B cell (primary cell): ENCODE data around the gene IWS1. TPM values are rescaled to one million over a fixed set of nuclear protein-coding genes. Genes with fewer than 3 reads are reported as not detected.
"Not testable (repeated sequence)": the region's sequence is repeated elsewhere in the genome, so short reads cannot be mapped to it uniquely, and the experiment has no call there.

Source experiments
- ATAC-seq: fragments of 200-7000 bp; cut with Tn5 transposase; one replicate; pipeline ENCODE4 v1.10.0; 2021; ENCODE audit warnings: low read depth, mild to moderate bottlenecking, moderate number of reproducible peaks, moderate library complexity
- CTCF ChIA-PET: fragments of 350-600 bp; sonication (Branson Sonifier 250); formaldehyde crosslinking; loops from one replicate; lab custom pipeline; 2021; ENCODE audit warnings: antibody characterized with exemption, inconsistent platforms; lab: Charles Lee
- POLR2A ChIA-PET: fragments of 350-600 bp; sonication (Branson Sonifier 250); formaldehyde crosslinking; loops from one replicate; lab custom pipeline; 2021; ENCODE audit warnings: antibody characterized with exemption; lab: Charles Lee
- DNase-seq: peaks from one replicate; pipeline ENCODE4 v3.0.0; 2013
- H2AFZ ChIP-seq: 2 replicates; pipeline ENCODE4 v1.6.1; 2012; ENCODE audit warnings: mild to moderate bottlenecking, low read depth, low read length; ENCODE audit not compliant: insufficient read depth, poor library complexity, severe bottlenecking
- H3K27ac ChIP-seq, 2 donors: 1 replicate in 1 of 2; 2 replicates in 1 of 2; pipeline ENCODE4 v1.5.1; 2012 to 2013; ENCODE audit warnings: low read length in 2 of 2, mild to moderate bottlenecking in 2 of 2, moderate library complexity in 1 of 2
- H3K27me3 ChIP-seq, 4 experiments: fragments of 200-600 bp in 1 of 4; sonication (generic) in 1 of 4; replicated peaks in 1 of 4; 1 replicate in 2 of 4; 2 replicates in 2 of 4; pipeline versions ENCODE4 v1.6.1 to v1.7.0; 2013 to 2016; ENCODE audit warnings: low read length in 3 of 4, mild to moderate bottlenecking in 2 of 4, mixed read lengths in 1 of 4, moderate library complexity in 1 of 4; ENCODE audit not compliant: insufficient read depth in 4 of 4, control insufficient read depth in 3 of 4; ENCODE audit errors: control extremely low read depth in 1 of 4
- H3K36me3 ChIP-seq, 2 experiments: replicated peaks in 1 of 2; 1 replicate in 1 of 2; 2 replicates in 1 of 2; pipeline versions ENCODE4 v1.6.1 to v1.7.1; 2013; ENCODE audit warnings: low read length in 1 of 2; ENCODE audit not compliant: insufficient read depth in 2 of 2, control insufficient read depth in 1 of 2; ENCODE audit errors: control extremely low read depth in 1 of 2, extremely low read depth in 1 of 2
- H3K4me1 ChIP-seq, 2 donors: fragments of 200-600 bp in 1 of 2; sonication (generic) in 1 of 2; 1 replicate in 1 of 2; 2 replicates in 1 of 2; pipeline versions ENCODE4 v1.5.1 to v1.6.1; 2013 to 2017; ENCODE audit warnings: low read length in 2 of 2; ENCODE audit not compliant: control insufficient read depth in 2 of 2, insufficient read depth in 2 of 2
- H3K4me2 ChIP-seq: replicated peaks from 2 replicates; pipeline ENCODE3; 2012; ENCODE audit warnings: mild to moderate bottlenecking, low read depth, low read length; ENCODE audit not compliant: poor library complexity, severe bottlenecking
- H3K4me3 ChIP-seq, 5 experiments: fragments of 200-600 bp in 1 of 5; sonication (generic) in 1 of 5; 1 replicate in 3 of 5; 2 replicates in 2 of 5; pipeline versions ENCODE4 v1.5.1 to v1.7.0; 2011 to 2016; ENCODE audit warnings: low read length in 4 of 5, mild to moderate bottlenecking in 4 of 5, low read depth in 2 of 5, control low read depth in 1 of 5, moderate library complexity in 1 of 5; ENCODE audit not compliant: insufficient read depth in 1 of 5; ENCODE audit errors: control extremely low read depth in 1 of 5, extremely low read depth in 1 of 5
- H3K79me2 ChIP-seq: fragments of 200-600 bp; sonication (generic); one replicate; pipeline ENCODE4 v1.6.0; 2016; ENCODE audit warnings: low read length; ENCODE audit not compliant: control insufficient read depth, insufficient read depth
- H3K9ac ChIP-seq: fragments of 200-600 bp; sonication (generic); 2 replicates; pipeline ENCODE4 v1.6.1; 2017; ENCODE audit warnings: mild to moderate bottlenecking, low read length, moderate library complexity
- H3K9me3 ChIP-seq, 3 donors: one replicate each; pipeline versions ENCODE4 v1.6.1 to v1.7.1; 2013; ENCODE audit warnings: low read length in 2 of 3; ENCODE audit not compliant: control insufficient read depth in 2 of 3, insufficient read depth in 1 of 3; ENCODE audit errors: control extremely low read depth in 1 of 3
- H4K20me1 ChIP-seq: 2 replicates; pipeline ENCODE4 v1.6.0; 2012; ENCODE audit warnings: mild to moderate bottlenecking, low read length; ENCODE audit not compliant: insufficient read depth, control insufficient read depth, poor library complexity, severe bottlenecking
- H3K27ac Mint-ChIP-seq: one replicate; pipeline ENCODE4 v1.8.0; 2021; ENCODE audit warnings: mixed read lengths
- H3K27me3 Mint-ChIP-seq: one replicate; pipeline ENCODE4 v1.8.0; 2021; ENCODE audit warnings: mixed read lengths
- H3K4me1 Mint-ChIP-seq: one replicate; pipeline ENCODE4 v1.8.0; 2021; ENCODE audit warnings: mixed read lengths
- H3K4me3 Mint-ChIP-seq: one replicate; pipeline ENCODE4 v1.8.0; 2021; ENCODE audit warnings: mixed read lengths
- H3K9me3 Mint-ChIP-seq: one replicate; pipeline ENCODE4 v1.8.0; 2022; ENCODE audit warnings: mixed read lengths; ENCODE audit not compliant: insufficient read depth
- CTCF ChIP-seq: fragments of 200-600 bp; IDR thresholded peaks from one replicate; pipeline ENCODE4 v1.8.0; 2022; ENCODE audit warnings: antibody characterized with exemption, mild to moderate bottlenecking
- EZH2 ChIP-seq: IDR thresholded peaks from 2 replicates; pipeline ENCODE4 v1.6.1; 2012; ENCODE audit warnings: borderline replicate concordance, low read depth, mild to moderate bottlenecking, moderate library complexity, low read length; ENCODE audit not compliant: insufficient read depth, poor library complexity, severe bottlenecking
- WGBS: methylation state at CpG from one replicate; pipeline ENCODE4 v1.1.5; 2013; ENCODE audit warnings: missing lambda C conversion rate; ENCODE audit not compliant: insufficient coverage; 5-methylcytosine and 5-hydroxymethylcytosine counted together
- intact Hi-C: fragments of 100-400 bp; cut with micrococcal nuclease; formaldehyde crosslinking; loops from one replicate; pipeline ENCODE4 v1.10.0; 2022
- polyA plus RNA-seq: library from polyadenylated mRNA; depleted of rRNA; stranded (reverse); fragments of >200 nt; gene quantifications from 2 replicates; pipeline ENCODE4 v1.2.3, GENCODE V29; 2012
- total RNA-seq, 2 donors: library from RNA; stranded (reverse); fragments of 120-200 nt in 1 of 2; gene quantifications; 1 replicate in 1 of 2; 2 replicates in 1 of 2; pipeline versions ENCODE4 v1.2.3 to v1.2.4, GENCODE V29; 2013 to 2022

The IWS1 gene
- total and polyA plus RNA-seq, 2 donors (not counting 1 experiment from before 2014, with no cell fraction given), result 22.5 to 45.9 TPM

GRCh38 chr2:127453392-127454171, 72.7 kb downstream of the IWS1 start:
- Mint-ChIP-seq H3K9me3 (no peaks in the 10 kb centered on the region), H3K27me3 (no peaks in the 10 kb centered on the region), H3K4me3 (no peak overlapping the region), H3K27ac (no peak overlapping the region), H3K4me1 (peaks cover 8% of the 10 kb centered on the region)
- ChIA-PET POLR2A (interaction anchor here (0.6 kb wide), 1 partner anchor 13 kb away, joined by 3 read pairs; no protein-coding TSS in a partner anchor), CTCF (interaction anchor here (1.4 kb wide), 1 partner anchor 26 kb away, joined by 4 read pairs; no protein-coding TSS in a partner anchor)
- WGBS, result 95% methylated on average over 7 of the region's 8 CpGs
- H3K27ac ChIP-seq, result no peak overlapping the region
- H3K79me2 ChIP-seq, result peaks cover 2% of the 10 kb centered on the region
- H3K9ac ChIP-seq, result no peak overlapping the region
- H3K36me3 ChIP-seq, result peaks cover 0 to 1% of the 10 kb centered on the region in 2 experiments
- H3K4me3 ChIP-seq, result no peak overlapping the region
- ATAC-seq (no peak), DNase-seq (no peak)
- H2AFZ ChIP-seq, result no peak overlapping the region
- H3K27me3 ChIP-seq, result no peaks in the 10 kb centered on the region
- no peaks in the 10 kb centered on the region for H3K4me1 ChIP-seq
- no peaks in the 10 kb centered on the region for H3K9me3 ChIP-seq
- intact Hi-C loops, result no loop called here
- TF ChIP-seq CTCF (no peak), EZH2 (no peak)
- no peaks in the 10 kb centered on the region for H4K20me1 ChIP-seq
- H3K4me2 ChIP-seq, result no peak overlapping the region

GRCh38 chr2:127453013-127453391, 73.3 kb downstream of the IWS1 start:
- H3K9me3 Mint-ChIP-seq, result no peaks in the 10 kb centered on the region
- Histone ChIP-seq H4K20me1 (no peaks in the 10 kb centered on the region), H3K4me1 (no peaks in the 10 kb centered on the region), H3K79me2 (peaks cover 2% of the 10 kb centered on the region), H3K27me3 (no peaks in the 10 kb centered on the region), H2AFZ (no peak overlapping the region), H3K36me3 (peaks cover 0 to 1% of the 10 kb centered on the region in 2 experiments), H3K9me3 (no peaks in the 10 kb centered on the region), H3K9ac (no peak overlapping the region), H3K4me3 (no peak overlapping the region), H3K27ac (no peak overlapping the region), H3K4me2 (no peak overlapping the region)
- no peak for ATAC-seq
- peaks cover 6% of the 10 kb centered on the region for H3K4me1 Mint-ChIP-seq
- no peak overlapping the region for H3K27ac Mint-ChIP-seq
- TF ChIP-seq EZH2, result no peak
- TF ChIP-seq CTCF, result no peak
- POLR2A ChIA-PET, result no interaction called here
- WGBS, result 90% methylated on average over 2 of the region's 3 CpGs
- no peak for DNase-seq
- CTCF ChIA-PET, result interaction anchor here (1.4 kb wide), 1 partner anchor 26 kb away, joined by 4 read pairs; no protein-coding TSS in a partner anchor
- no peaks in the 10 kb centered on the region for H3K27me3 Mint-ChIP-seq
- H3K4me3 Mint-ChIP-seq, result no peak overlapping the region
- intact Hi-C loops, result no loop called here

- H3K4me3 ChIP-seq, H3K27ac Mint-ChIP-seq, H3K9me3 ChIP-seq, H3K4me3 Mint-ChIP-seq, H2AFZ ChIP-seq, H3K4me1 Mint-ChIP-seq, POLR2A ChIA-PET, H4K20me1 ChIP-seq, H3K27me3 Mint-ChIP-seq, ATAC-seq, H3K36me3 ChIP-seq, H3K9me3 Mint-ChIP-seq, H3K27ac ChIP-seq, intact Hi-C loops, DNase-seq, H3K79me2 ChIP-seq, H3K27me3 ChIP-seq, H3K4me2 ChIP-seq, H3K4me1 ChIP-seq, H3K9ac ChIP-seq: not testable (repeated sequence)
- CTCF ChIA-PET, result interaction anchor here (0.9 kb wide), 1 partner anchor 20 kb away, joined by 3 read pairs; no protein-coding TSS in a partner anchor
- 100% methylated on average over 6 of the region's 8 CpGs for WGBS
Measured at GRCh38 chr2:127452423-127452822, 73.9 kb downstream of the IWS1 start.
